Body of pancreas (tissue), 4 donors: ENCODE data around the gene GPATCH3.
"Not testable (repeated sequence)": the region's sequence is repeated elsewhere in the genome, so short reads cannot be mapped to it uniquely, and the experiment has no call there.

Source experiments
- CTCF ChIP-seq, 7 experiments: fragments of 450-650 bp in 4 of 7; fragments of 200-600 bp in 3 of 7; sonication (generic) in 3 of 7; IDR thresholded peaks; one replicate each; pipeline ENCODE4 v1.5.1; 2016 to 2019; ENCODE audit warnings: antibody characterized with exemption in 7 of 7
- POLR2A ChIP-seq, 3 donors: fragments of 450-650 bp; IDR thresholded peaks; one replicate each; pipeline ENCODE4 v1.6.1; 2016; ENCODE audit warnings: antibody characterized with exemption in 3 of 3, mild to moderate bottlenecking in 2 of 3

DNA sequence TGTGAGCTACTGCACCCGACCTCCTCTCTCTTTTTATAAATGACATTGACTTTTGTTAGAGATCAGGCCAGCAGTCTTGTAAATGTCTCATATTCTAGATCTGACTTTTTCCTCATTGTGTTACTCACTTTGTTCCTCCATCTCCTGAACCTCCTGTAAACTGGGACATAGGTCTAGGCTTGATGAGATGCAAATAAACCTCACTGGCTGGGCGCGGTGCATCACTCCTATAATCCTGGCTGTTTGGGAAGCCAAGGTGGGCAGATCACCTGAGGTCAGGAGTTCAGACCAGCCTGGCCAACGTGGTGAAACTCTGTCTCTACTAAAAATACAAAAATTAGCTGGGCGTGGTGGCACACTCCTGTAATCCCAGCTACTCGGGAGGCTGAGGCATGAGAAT, 52.4 kb downstream of the GPATCH3 start:
- not testable (repeated sequence) for TF ChIP-seq CTCF, POLR2A (IDR thresholded peaks at IDR 0.05)
